BLaER1 treated with 17β-estradiol and CSF1 and Interleukin-3, amounts not matched to agents 10 nM and 100 nM (cell line): Measurements from ENCODE around the gene ERFL.

Source experiments
- H3K27ac ChIP-seq, 11 experiments: shearing (Covaris generic); formaldehyde crosslinking; 2 replicates each; pipeline ENCODE4 v1.8.1; 2022
- H3K27me3 ChIP-seq, 11 experiments: shearing (Covaris generic); formaldehyde crosslinking; 2 replicates each; pipeline ENCODE4 v1.8.1; 2022
- H3K36me3 ChIP-seq, 11 experiments: shearing (Covaris generic); formaldehyde crosslinking; 2 replicates each; pipeline ENCODE4 v1.8.1; 2022
- H3K4me1 ChIP-seq, 10 experiments: shearing (Covaris generic); formaldehyde crosslinking; 2 replicates each; pipeline ENCODE4 v1.8.1; 2022
- H3K4me2 ChIP-seq, 11 experiments: shearing (Covaris generic); formaldehyde crosslinking; 2 replicates each; pipeline ENCODE4 v1.8.1; 2022
- H3K4me3 ChIP-seq, 10 experiments: shearing (Covaris generic); formaldehyde crosslinking; 2 replicates each; pipeline ENCODE4 v1.8.1; 2022
- H3K9ac ChIP-seq, 11 experiments: shearing (Covaris generic); formaldehyde crosslinking; 2 replicates each; pipeline ENCODE4 v1.8.1; 2022
- H3K9me3 ChIP-seq, 11 experiments: shearing (Covaris generic); formaldehyde crosslinking; replicated peaks in 1 of 11; 2 replicates each; pipeline ENCODE4 v1.8.1; 2022
- H4K20me1 ChIP-seq, 11 experiments: shearing (Covaris generic); formaldehyde crosslinking; 2 replicates each; pipeline ENCODE4 v1.8.1; 2022
- Cebpa-rat ChIP-seq, 11 experiments: shearing (Covaris generic); IDR thresholded peaks; 2 replicates each; pipeline ENCODE4 v1.8.1; 2022

Gene ERFL

DNA sequence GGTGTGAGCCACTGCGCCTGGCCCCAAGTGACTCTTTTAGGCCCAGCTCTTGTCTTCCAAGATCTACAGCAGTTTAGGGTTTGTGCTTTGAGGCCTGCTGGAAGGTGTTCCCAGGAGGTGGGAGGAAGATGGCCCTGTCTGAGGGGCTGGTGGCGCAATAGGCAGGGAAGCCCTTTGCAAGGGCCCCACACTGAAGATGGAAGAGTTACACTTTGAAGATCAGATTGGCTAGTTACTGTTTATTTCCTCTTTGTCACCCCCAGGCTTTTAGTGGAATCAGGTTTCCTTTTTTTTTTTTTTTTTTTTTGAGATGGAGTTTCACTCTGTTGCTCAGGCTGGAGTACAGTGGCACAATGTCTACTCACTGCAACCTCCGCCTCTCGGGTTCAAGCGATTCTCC, 32.7 kb upstream of the ERFL start:
- Histone ChIP-seq H3K27ac (no peak overlapping the region), H3K4me2 (peak overlapping the region in 6 of 11 experiments; percentile 0 to 52 (median 20); a peak in 9 of 22 replicates)
- TF ChIP-seq Cebpa-rat (IDR thresholded peaks at IDR 0.05) = peak in 2 of 11 experiments; percentile 8 to 30; a peak in 1 of 22 replicates

GRCh38 chr19:41959056-41960053, 31.1 kb upstream of the ERFL start, which contains the start of gene RABAC1:
TSS of gene RABAC1 (minus strand) at chr19:41959321. CDS start at chr19:41959292, 29 bp downstream.
- no peaks in the 10 kb centered on the region for H3K9me3 ChIP-seq
- H4K20me1 ChIP-seq = peaks cover 0 to 25% (median 6%) of the 10 kb centered on the region in 11 experiments; a peak in 9 of 22 replicates
- H3K27me3 ChIP-seq = no peaks in the 10 kb centered on the region
- H3K36me3 ChIP-seq = peaks cover 0 to 24% (median 12%) of the 10 kb centered on the region in 11 experiments; a peak in 8 of 22 replicates
- H3K4me2 ChIP-seq = peak within 1 kb of the TSS; percentile 93 to 99 (median 97)
- H3K4me1 ChIP-seq = peaks cover 26 to 49% (median 39%) of the 10 kb centered on the region in 10 experiments
- peak within 1 kb of the TSS; percentile 73 to 86 (median 80) for H3K27ac ChIP-seq
- no peak for TF ChIP-seq Cebpa-rat (IDR thresholded peaks at IDR 0.05)
- peak within 1 kb of the TSS; percentile 82 to 99 (median 90) for H3K4me3 ChIP-seq
- H3K9ac ChIP-seq = peak within 1 kb of the TSS; percentile 72 to 90 (median 85)

More for the DNA sequence above, 32.7 kb upstream of the ERFL start:
- Histone ChIP-seq H3K9ac (no peak overlapping the region), H3K9me3 (no peaks in the 10 kb centered on the region), H3K27me3 (no peaks in the 10 kb centered on the region), H3K4me3 (no peak overlapping the region), H4K20me1 (peaks cover 0 to 24% (median 6%) of the 10 kb centered on the region in 11 experiments; a peak in 9 of 22 replicates), H3K36me3 (peaks cover 4 to 23% (median 11%) of the 10 kb centered on the region in 11 experiments; a peak in 18 of 22 replicates), H3K4me1 (peaks cover 20 to 43% (median 35%) of the 10 kb centered on the region in 10 experiments)

GRCh38 chr19:41958367-41959055, 30.3 kb upstream of the ERFL start:
- peak overlapping the region; percentile 82 to 99 (median 90) for H3K4me3 ChIP-seq

DNA sequence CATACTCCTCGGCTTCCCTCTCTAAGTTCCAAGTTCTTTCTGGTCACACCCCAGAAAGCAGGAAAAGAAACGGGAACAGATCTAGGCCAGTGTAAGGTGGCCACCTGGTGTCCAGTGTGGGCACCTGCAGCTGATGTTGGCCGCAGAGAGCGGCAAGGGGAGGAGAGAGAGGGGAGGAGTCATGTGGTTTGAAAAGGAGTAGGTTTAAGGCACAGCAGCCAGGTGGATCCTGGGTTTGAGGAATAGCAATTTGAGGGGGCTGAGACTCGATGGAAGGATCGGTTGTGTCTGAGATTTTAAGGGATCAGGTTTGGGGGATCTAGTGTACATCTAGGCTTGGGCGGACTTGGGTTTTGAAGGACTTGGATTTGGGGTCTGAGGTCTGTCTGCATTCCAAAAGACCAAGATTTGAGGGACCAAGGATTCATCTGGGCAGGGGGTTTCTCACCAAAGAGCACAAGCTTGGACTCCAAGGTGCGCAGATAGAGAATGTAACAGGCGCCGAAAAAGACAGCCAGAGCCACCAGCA, 29.7 kb upstream of the ERFL start:
- peak overlapping the region; percentile 82 to 99 (median 90) for H3K4me3 ChIP-seq
- peaks cover 26 to 47% (median 39%) of the 10 kb centered on the region in 10 experiments for H3K4me1 ChIP-seq
- peak overlapping the region in 10 of 11 experiments; percentile 73 to 86 (median 80); a peak in 16 of 22 replicates for H3K27ac ChIP-seq
- peak overlapping the region; percentile 93 to 99 (median 97) for H3K4me2 ChIP-seq
- no peak for TF ChIP-seq Cebpa-rat (IDR thresholded peaks at IDR 0.05)
- no peaks in the 10 kb centered on the region for H3K9me3 ChIP-seq
- H3K9ac ChIP-seq = peak overlapping the region; percentile 72 to 90 (median 85); a peak in 20 of 22 replicates
- peaks cover 0 to 24% (median 12%) of the 10 kb centered on the region in 11 experiments; a peak in 8 of 22 replicates for H3K36me3 ChIP-seq
- no peaks in the 10 kb centered on the region for H3K27me3 ChIP-seq
- peaks cover 0 to 25% (median 6%) of the 10 kb centered on the region in 11 experiments; a peak in 9 of 22 replicates for H4K20me1 ChIP-seq

More at GRCh38 chr19:41958367-41959055, 30.3 kb upstream of the ERFL start:
- Histone ChIP-seq H3K4me1 (peaks cover 26 to 47% (median 39%) of the 10 kb centered on the region in 10 experiments), H3K9ac (peak overlapping the region; percentile 72 to 90 (median 85)), H3K9me3 (no peaks in the 10 kb centered on the region), H3K27ac (peak overlapping the region; percentile 73 to 86 (median 80)), H3K27me3 (no peaks in the 10 kb centered on the region), H3K36me3 (peaks cover 0 to 24% (median 12%) of the 10 kb centered on the region in 11 experiments; a peak in 8 of 22 replicates), H3K4me2 (peak overlapping the region; percentile 93 to 99 (median 97)), H4K20me1 (peaks cover 0 to 25% (median 6%) of the 10 kb centered on the region in 11 experiments; a peak in 9 of 22 replicates)
- TF ChIP-seq Cebpa-rat (IDR thresholded peaks at IDR 0.05) = no peak

DNA sequence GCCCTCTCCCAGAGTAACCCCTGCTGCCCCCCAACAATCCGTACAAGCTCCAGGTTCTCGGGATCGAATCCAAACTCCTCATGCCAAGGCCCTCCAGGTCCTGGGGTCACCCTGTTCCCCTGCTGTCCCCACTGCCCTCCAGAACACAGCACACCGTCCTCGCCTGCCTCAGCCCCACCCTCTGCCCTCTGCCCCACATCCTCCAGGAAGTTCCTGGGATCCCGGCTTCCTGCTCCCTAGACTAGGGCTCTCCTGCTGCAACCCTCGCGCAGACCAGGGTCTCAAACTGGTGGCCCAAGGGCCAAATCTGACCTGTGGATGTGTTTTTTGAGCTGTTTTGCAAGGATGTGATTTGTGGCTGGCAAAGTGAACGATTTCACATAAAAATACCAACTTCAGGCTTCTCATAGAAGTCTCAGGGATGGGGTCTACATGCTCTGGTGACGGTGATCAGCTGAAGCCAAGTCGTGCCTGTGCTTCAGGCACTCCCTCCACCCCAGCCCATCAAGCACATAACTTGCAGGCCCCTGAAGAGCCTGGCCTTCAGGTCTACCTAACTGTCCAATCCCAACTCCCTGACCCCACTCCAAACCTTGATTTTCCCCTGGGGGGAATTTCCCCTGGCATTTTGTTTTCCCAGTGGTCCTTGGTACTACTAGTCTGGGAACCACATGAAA, 29.1 kb upstream of the ERFL start:
- H3K4me1 ChIP-seq = peaks cover 26 to 47% (median 39%) of the 10 kb centered on the region in 10 experiments
- peak overlapping the region in 3 of 11 experiments; percentile 10 to 86 (median 34); a peak in 3 of 22 replicates for H3K27ac ChIP-seq
- peak overlapping the region in 4 of 10 experiments; percentile 29 to 99 (median 88); a peak in 5 of 20 replicates for H3K4me3 ChIP-seq
- peak overlapping the region; percentile 93 to 99 (median 97) for H3K4me2 ChIP-seq
- H3K9me3 ChIP-seq = no peaks in the 10 kb centered on the region
- peak overlapping the region in 10 of 11 experiments; percentile 33 to 90 (median 84); a peak in 13 of 22 replicates for H3K9ac ChIP-seq
- no peaks in the 10 kb centered on the region for H3K27me3 ChIP-seq
- peaks cover 0 to 25% (median 6%) of the 10 kb centered on the region in 11 experiments; a peak in 9 of 22 replicates for H4K20me1 ChIP-seq
- peaks cover 0 to 24% (median 12%) of the 10 kb centered on the region in 11 experiments; a peak in 8 of 22 replicates for H3K36me3 ChIP-seq
- TF ChIP-seq Cebpa-rat (IDR thresholded peaks at IDR 0.05) = no peak

GRCh38 chr19:41956621-41957020, 28.4 kb upstream of the ERFL start:
- no peaks in the 10 kb centered on the region for H3K27me3 ChIP-seq
- no peak overlapping the region for H3K4me3 ChIP-seq
- H3K36me3 ChIP-seq = peaks cover 0 to 24% (median 12%) of the 10 kb centered on the region in 11 experiments; a peak in 8 of 22 replicates
- peak overlapping the region in 4 of 11 experiments; percentile 33 to 90 (median 86); a peak in 5 of 22 replicates for H3K9ac ChIP-seq
- H3K27ac ChIP-seq = no peak overlapping the region
- TF ChIP-seq Cebpa-rat (IDR thresholded peaks at IDR 0.05) = no peak
- peaks cover 26 to 49% (median 39%) of the 10 kb centered on the region in 10 experiments for H3K4me1 ChIP-seq
- peak overlapping the region in 3 of 11 experiments; percentile 93 to 98 (median 97); a peak in 5 of 22 replicates for H3K4me2 ChIP-seq
- H4K20me1 ChIP-seq = peaks cover 0 to 25% (median 6%) of the 10 kb centered on the region in 11 experiments; a peak in 9 of 22 replicates
- no peaks in the 10 kb centered on the region for H3K9me3 ChIP-seq

DNA sequence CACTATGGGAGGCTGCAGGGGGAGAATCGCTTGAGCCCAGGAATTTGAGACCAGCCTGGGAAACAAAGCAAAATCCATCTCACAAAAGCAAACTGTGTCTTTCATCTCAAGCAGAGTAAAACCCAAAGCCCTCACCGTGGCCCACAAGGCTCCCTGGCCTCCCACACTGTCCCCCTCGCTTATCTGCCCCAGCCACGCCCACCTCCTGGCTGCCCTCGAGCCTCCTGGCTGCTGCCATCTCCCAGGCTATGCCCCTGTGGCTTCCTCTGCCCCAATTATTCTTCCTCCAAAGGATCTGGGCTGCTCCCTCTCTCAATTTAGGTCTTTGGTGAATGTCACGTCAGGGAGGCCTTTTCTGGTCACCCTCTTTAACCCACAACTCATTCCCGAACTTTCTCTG, 27.3 kb upstream of the ERFL start:
- Histone ChIP-seq H3K4me2 (peak overlapping the region in 3 of 11 experiments; percentile 1 to 24 (median 19); a peak in 1 of 22 replicates), H3K4me3 (no peak overlapping the region), H3K27ac (no peak overlapping the region), H4K20me1 (peaks cover 0 to 25% (median 6%) of the 10 kb centered on the region in 11 experiments; a peak in 9 of 22 replicates), H3K36me3 (peaks cover 0 to 24% (median 12%) of the 10 kb centered on the region in 11 experiments; a peak in 8 of 22 replicates), H3K27me3 (no peaks in the 10 kb centered on the region), H3K9ac (peak overlapping the region in 1 of 11 experiments; percentile 2; a peak in 1 of 22 replicates), H3K9me3 (no peaks in the 10 kb centered on the region), H3K4me1 (peaks cover 16 to 44% (median 35%) of the 10 kb centered on the region in 10 experiments)
- no peak for TF ChIP-seq Cebpa-rat (IDR thresholded peaks at IDR 0.05)
